ENCODE measurements around the gene NAP1L4. TPM values are rescaled to one million over a fixed set of nuclear protein-coding genes. Genes with fewer than 3 reads are reported as not detected.
"Not testable (repeated sequence)": the region's sequence is repeated elsewhere in the genome, so short reads cannot be mapped to it uniquely, and the experiment has no call there.

NAP1L4 gene
- total RNA-seq, 4 donors from 2014 or later, result 67.2 to 99.0 (median 82.4) TPM

GRCh38 chr11:2940147-2940920, 51.8 kb downstream of the NAP1L4 start:
- no peak for DNase-seq (ENCODE audit: low spot score in 2 of 2)
- 49 to 52% methylated on average over 12 to 16 of the region's 16 CpGs for WGBS, 2 donors
- no peak for TF ChIP-seq POLR2A (IDR thresholded peaks at IDR 0.05)
- TF ChIP-seq CTCF (IDR thresholded peaks at IDR 0.05), result no peak
- intact Hi-C loops (cut with DNase I; ENCODE audit: low total_unique reads), result no loop called here
- no peak overlapping the region for H3K4me3 ChIP-seq (ENCODE audit: low read depth, poor library complexity, severe bottlenecking)

- DNase-seq (ENCODE audit: low spot score in 2 of 2); H3K4me3 ChIP-seq (ENCODE audit: low read depth, poor library complexity, severe bottlenecking); intact Hi-C loops (cut with DNase I; ENCODE audit: low total_unique reads): not testable (repeated sequence)
- WGBS, 2 donors, result 84 to 86% methylated on average over 20 of the region's 20 CpGs
These were observed 53.4 kb downstream of the NAP1L4 start for GRCh38 chr11:2938458-2939418.

GRCh38 chr11:2937641-2938457, 54.3 kb downstream of the NAP1L4 start:
- 89 to 91% methylated on average over 32 of the region's 32 CpGs for whole genome bisulfite sequencing, 2 donors
- intact Hi-C loops (cut with DNase I; ENCODE audit: low total_unique reads); H3K4me3 ChIP-seq (ENCODE audit: low read depth, poor library complexity, severe bottlenecking); DNase-seq (ENCODE audit: low spot score in 2 of 2): not testable (repeated sequence)

GRCh38 chr11:2934611-2935239, 57.4 kb downstream of the NAP1L4 start:
- intact Hi-C loops (cut with DNase I; ENCODE audit: low total_unique reads), result no loop called here
- TF ChIP-seq POLR2A (IDR thresholded peaks at IDR 0.05) (no peak), CTCF (IDR thresholded peaks at IDR 0.05) (no peak)
- peak in 1 of 2 donors; percentile 80 for DNase-seq (ENCODE audit: low spot score in 2 of 2)
- no peak overlapping the region for H3K4me3 ChIP-seq (ENCODE audit: low read depth, poor library complexity, severe bottlenecking)
- 78 to 79% methylated on average over 13 to 14 of the region's 14 CpGs for WGBS, 2 donors

- no peak for DNase-seq (ENCODE audit: low spot score in 2 of 2)
- no peak overlapping the region for H3K4me3 ChIP-seq (ENCODE audit: low read depth, poor library complexity, severe bottlenecking)
- intact Hi-C loops (cut with DNase I; ENCODE audit: low total_unique reads), result no loop called here
- TF ChIP-seq CTCF (IDR thresholded peaks at IDR 0.05) (no peak), POLR2A (IDR thresholded peaks at IDR 0.05) (no peak)
- 78 to 95% methylated on average over 6 to 7 of the region's 7 CpGs for WGBS, 2 donors
These were observed 58.0 kb downstream of the NAP1L4 start for GRCh38 chr11:2934021-2934550.

All from lower leg skin (tissue), 4 donors.